H1 (cell line): ENCODE results near the gene TNNT1. TPM values are rescaled to one million over a fixed set of nuclear protein-coding genes. Genes with fewer than 3 reads are reported as not detected.

Source experiments
- CTCF ChIA-PET: fragments of 300-600 bp; sonication (Branson Sonifier 250); formaldehyde crosslinking; loops from one replicate; lab custom pipeline; 2021; ENCODE audit not compliant: partially characterized antibody; lab: Charles Lee
- POLR2A ChIA-PET: fragments of 300-600 bp; sonication (Branson Sonifier 250); formaldehyde crosslinking; loops from one replicate; lab custom pipeline; 2021; ENCODE audit warnings: inconsistent platforms; ENCODE audit not compliant: partially characterized antibody; lab: Charles Lee
- DNase-seq, 2 experiments: peaks; one replicate each; pipeline versions ENCODE4 v3.0.0 to v3.0.0-alpha.2; 2010 to 2022; ENCODE audit warnings: low spot score in 2 of 2, low read depth in 1 of 2, mixed read lengths in 1 of 2
- FAIRE-seq: peaks from 2 replicates; lab custom pipeline; 2011; peaks lifted over from hg19 to GRCh38; lab: Jason Lieb, UNC
- H2AFZ ChIP-seq: 2 replicates; pipeline ENCODE4 v1.8.1; 2012; ENCODE audit warnings: low read length, inconsistent platforms
- H2AK5ac ChIP-seq: 2 replicates; pipeline ENCODE4 v1.6.1; 2013; ENCODE audit warnings: low read depth, low read length
- H2BK120ac ChIP-seq: replicated peaks from 2 replicates; pipeline ENCODE3; 2013; ENCODE audit warnings: low read depth, low read length, inconsistent platforms
- H2BK12ac ChIP-seq: 2 replicates; pipeline ENCODE4 v1.6.1; 2013; ENCODE audit warnings: low read depth, low read length
- H2BK15ac ChIP-seq: 2 replicates; pipeline ENCODE4 v1.6.1; 2013; ENCODE audit warnings: low read length
- H2BK20ac ChIP-seq: 2 replicates; pipeline ENCODE4 v1.6.1; 2013; ENCODE audit warnings: low read length
- H2BK5ac ChIP-seq: 2 replicates; pipeline ENCODE4 v1.6.1; 2013; ENCODE audit warnings: low read depth, low read length
- H3K14ac ChIP-seq: 2 replicates; pipeline ENCODE4 v1.6.1; 2013; ENCODE audit warnings: inconsistent platforms; ENCODE audit not compliant: insufficient read length
- H3K18ac ChIP-seq: 2 replicates; pipeline ENCODE4 v1.6.1; 2013; ENCODE audit warnings: low read length; ENCODE audit errors: extremely low read depth
- H3K23ac ChIP-seq: 2 replicates; pipeline ENCODE4 v1.6.1; 2013; ENCODE audit warnings: inconsistent platforms; ENCODE audit not compliant: insufficient read length
- H3K23me2 ChIP-seq: 2 replicates; pipeline ENCODE4 v1.6.1; 2013; ENCODE audit warnings: low read depth, low read length
- H3K27ac ChIP-seq: 2 replicates; pipeline ENCODE4 v1.6.1; 2011; ENCODE audit warnings: low read depth, low read length, inconsistent platforms
- H3K27me3 ChIP-seq, 4 experiments: replicated peaks in 1 of 4; 1 replicate in 1 of 4; 2 replicates in 3 of 4; pipeline versions ENCODE4 v1.6.1 to v1.8.1; 2011 to 2013; ENCODE audit warnings: low read length in 3 of 4, mild to moderate bottlenecking in 3 of 4, inconsistent platforms in 2 of 4, mixed read lengths in 2 of 4, moderate library complexity in 1 of 4; ENCODE audit not compliant: control insufficient read depth in 3 of 4, insufficient read depth in 3 of 4; ENCODE audit errors: extremely low read depth in 1 of 4
- H3K36me3 ChIP-seq, 4 experiments: 2 replicates each; pipeline versions ENCODE4 v1.6.1 to v1.8.1; 2011 to 2013; ENCODE audit warnings: mild to moderate bottlenecking in 4 of 4, low read length in 3 of 4, moderate library complexity in 2 of 4, control low read depth in 1 of 4, inconsistent platforms in 1 of 4; ENCODE audit not compliant: insufficient read depth in 4 of 4, control insufficient read depth in 2 of 4
- H3K4ac ChIP-seq: replicated peaks from 2 replicates; pipeline ENCODE3; 2013; ENCODE audit warnings: low read length, low read depth, mixed read lengths, inconsistent platforms; ENCODE audit not compliant: insufficient read length
- H3K4me1 ChIP-seq, 4 experiments: replicated peaks in 1 of 4; 1 replicate in 1 of 4; 2 replicates in 3 of 4; pipeline versions ENCODE4 v1.6.1 to v1.8.1; 2011 to 2013; ENCODE audit warnings: low read length in 3 of 4, inconsistent platforms in 2 of 4, mixed read lengths in 1 of 4; ENCODE audit not compliant: insufficient read depth in 4 of 4, control insufficient read depth in 3 of 4
- H3K4me2 ChIP-seq, 2 experiments: 2 replicates each; pipeline versions ENCODE4 v1.6.1 to v1.8.1; 2011 to 2013; ENCODE audit warnings: low read depth in 2 of 2, low read length in 2 of 2, control low read depth in 1 of 2, inconsistent platforms in 1 of 2, mild to moderate bottlenecking in 1 of 2; ENCODE audit not compliant: insufficient read depth in 1 of 2
- H3K4me3 ChIP-seq, 4 experiments: fragments of 200-600, 300-600 bp in 1 of 4; sonication (generic), shearing (Covaris generic), sonication (Bioruptor Twin) in 1 of 4; 2 replicates each; pipeline versions ENCODE4 v1.5.1 to v1.8.1; 2011 to 2016; ENCODE audit warnings: low read length in 4 of 4, low read depth in 3 of 4, control low read depth in 2 of 4, inconsistent platforms in 2 of 4, mild to moderate bottlenecking in 2 of 4, mixed read lengths in 1 of 4, moderate library complexity in 1 of 4; ENCODE audit not compliant: insufficient read depth in 2 of 4; ENCODE audit errors: extremely low read depth in 1 of 4
- H3K56ac ChIP-seq: replicated peaks from 2 replicates; pipeline ENCODE3; 2013; ENCODE audit warnings: low read depth, mild to moderate bottlenecking, mixed read lengths, low read length, inconsistent platforms; ENCODE audit not compliant: insufficient read length
- H3K79me1 ChIP-seq: 2 replicates; pipeline ENCODE4 v1.6.1; 2013; ENCODE audit warnings: low read depth, low read length, control low read depth
- H3K79me2 ChIP-seq, 2 experiments: 2 replicates each; pipeline versions ENCODE4 v1.6.1 to v1.8.1; 2012 to 2013; ENCODE audit warnings: low read length in 2 of 2, mild to moderate bottlenecking in 2 of 2, inconsistent platforms in 1 of 2; ENCODE audit not compliant: insufficient read depth in 2 of 2, control insufficient read depth in 1 of 2
- H3K9ac ChIP-seq, 4 experiments: replicated peaks in 1 of 4; 1 replicate in 1 of 4; 2 replicates in 3 of 4; pipeline versions ENCODE4 v1.6.1 to v1.8.1; 2011 to 2013; ENCODE audit warnings: low read depth in 3 of 4, low read length in 3 of 4, control low read depth in 2 of 4, mild to moderate bottlenecking in 2 of 4, moderate library complexity in 2 of 4, inconsistent platforms in 1 of 4; ENCODE audit errors: extremely low read depth in 1 of 4
- H3K9me3 ChIP-seq, 2 experiments: 2 replicates each; pipeline versions ENCODE4 v1.6.1 to v1.8.1; 2012 to 2013; ENCODE audit warnings: mild to moderate bottlenecking in 2 of 2, moderate library complexity in 2 of 2, control low read depth in 1 of 2, inconsistent platforms in 1 of 2, low read depth in 1 of 2, low read length in 1 of 2, mixed read lengths in 1 of 2; ENCODE audit not compliant: insufficient read depth in 2 of 2
- H4K20me1 ChIP-seq, 2 experiments: replicated peaks in 1 of 2; 2 replicates each; pipeline versions ENCODE3 to v1.8.1; 2011 to 2013; ENCODE audit warnings: inconsistent platforms in 2 of 2, low read length in 2 of 2, mild to moderate bottlenecking in 1 of 2; ENCODE audit not compliant: insufficient read depth in 2 of 2, control insufficient read depth in 1 of 2
- H4K5ac ChIP-seq: 2 replicates; pipeline ENCODE4 v1.6.1; 2013; ENCODE audit warnings: low read length, low read depth, mixed read lengths, inconsistent platforms; ENCODE audit not compliant: insufficient read length
- H4K8ac ChIP-seq: 2 replicates; pipeline ENCODE4 v1.8.0; 2013; ENCODE audit warnings: mild to moderate bottlenecking, moderate library complexity, low read length, inconsistent platforms; ENCODE audit not compliant: insufficient read depth; ENCODE audit errors: extremely low read depth
- H4K91ac ChIP-seq: replicated peaks from 2 replicates; pipeline ENCODE3; 2013; ENCODE audit warnings: low read length, mixed read lengths, inconsistent platforms; ENCODE audit not compliant: insufficient read length
- CREB1 ChIP-seq: IDR thresholded peaks from 2 replicates; pipeline ENCODE4 v1.6.1; 2012; ENCODE audit warnings: inconsistent platforms
- CTBP2 ChIP-seq: IDR thresholded peaks from 2 replicates; pipeline ENCODE4 v1.7.0; 2011; ENCODE audit warnings: borderline replicate concordance, mild to moderate bottlenecking, moderate library complexity, mixed read lengths, low read length; ENCODE audit not compliant: insufficient read depth, insufficient read length
- EP300 ChIP-seq, 2 experiments: IDR thresholded peaks; 1 replicate in 1 of 2; 2 replicates in 1 of 2; pipeline ENCODE4 v1.6.1; 2011 to 2012; ENCODE audit warnings: low read depth in 2 of 2, low read length in 2 of 2, mild to moderate bottlenecking in 2 of 2, borderline replicate concordance in 1 of 2, inconsistent platforms in 1 of 2, moderate library complexity in 1 of 2
- HDAC2 ChIP-seq, 2 experiments: fragments of 300-600 bp in 1 of 2; sonication (generic) in 1 of 2; IDR thresholded peaks; 2 replicates each; pipeline ENCODE4 v1.6.1; 2011 to 2012; ENCODE audit warnings: low read depth in 2 of 2, low read length in 2 of 2, mild to moderate bottlenecking in 2 of 2, moderate library complexity in 2 of 2, borderline replicate concordance in 1 of 2, inconsistent platforms in 1 of 2
- JUND ChIP-seq: IDR thresholded peaks from 2 replicates; pipeline ENCODE4 v1.6.1; 2011; ENCODE audit warnings: mild to moderate bottlenecking, improper control_type of control experiment, low read length
- NANOG ChIP-seq: IDR thresholded peaks from 2 replicates; pipeline ENCODE4 v1.6.1; 2011; ENCODE audit warnings: low read length, low read depth, mild to moderate bottlenecking, inconsistent platforms; ENCODE audit not compliant: insufficient read depth, poor library complexity, severe bottlenecking
- RBBP5 ChIP-seq: IDR thresholded peaks from 2 replicates; pipeline ENCODE4 v1.7.1; 2012; ENCODE audit warnings: low read depth, mild to moderate bottlenecking, inconsistent platforms, low read length, moderate library complexity, borderline replicate concordance
- SIRT6 ChIP-seq: IDR thresholded peaks from one replicate; pipeline ENCODE4 v1.7.1; 2012; ENCODE audit warnings: low read length, inconsistent platforms
- SP2 ChIP-seq: IDR thresholded peaks from 2 replicates; pipeline ENCODE4 v1.6.1; 2012; ENCODE audit warnings: mild to moderate bottlenecking, low read length, inconsistent platforms
- WGBS, 2 experiments: shearing (Covaris generic) in 1 of 2; methylation state at CpG; one replicate each; pipeline versions ENCODE4 v1.1.6 to v1.1.7; 2013 to 2015; ENCODE audit warnings: low lambda C conversion rate in 2 of 2, mixed read lengths in 2 of 2, inconsistent platforms in 1 of 2, low coverage in 1 of 2, missing lambda C conversion rate in 1 of 2; ENCODE audit not compliant: insufficient replicate concordance in 2 of 2, insufficient coverage in 1 of 2, insufficient read length in 1 of 2; ENCODE audit errors: extremely low coverage in 1 of 2, missing lambda C conversion rate in 1 of 2; 5-methylcytosine and 5-hydroxymethylcytosine counted together
- polyA plus RNA-seq, 7 experiments: library from polyadenylated mRNA; depleted of rRNA in 3 of 7; stranded (reverse) in 5 of 7; unstranded in 2 of 7; fragments of >200 nt in 5 of 7; fragments of 200-250 nt in 2 of 7; gene quantifications; 1 replicate in 5 of 7; 2 replicates in 1 of 7; 4 replicates in 1 of 7; pipeline versions ENCODE4 v1.2.1 to v1.2.3, GENCODE V29; 2011 to 2013; ENCODE audit warnings: missing spikeins in 2 of 7, mixed read lengths in 2 of 7
- total RNA-seq: library from RNA; stranded (reverse); fragmentation: NEBNext Ultra II Directional; extraction: Animal tissue kit (Norgen Biotek cat#: 25700); gene quantifications from 2 replicates; pipeline ENCODE4 v1.2.1, GENCODE V29; 2021

The TNNT1 gene
- total and polyA plus RNA-seq, 2 of the 8 experiments (the other 6 are each of a cell fraction or from before 2014, with no cell fraction given): 69.6 to 107 TPM

GRCh38 chr19:55178781-55179599, 30.0 kb upstream of the TNNT1 start:
- no peak overlapping the region; a peak in 2 of 7 replicates for H3K9ac ChIP-seq
- H4K8ac ChIP-seq: no peak overlapping the region
- no peak overlapping the region for H2AFZ ChIP-seq
- peak overlapping the region; percentile 64 to 98 for H3K4me2 ChIP-seq
- peaks cover 2 to 22% (median 14%) of the 10 kb centered on the region in 4 experiments for H3K4me1 ChIP-seq
- H3K4ac ChIP-seq: no peak overlapping the region
- peaks cover 2 to 46% (median 32%) of the 10 kb centered on the region in 4 experiments; a peak in 6 of 7 replicates for H3K27me3 ChIP-seq
- no peak overlapping the region for H4K91ac ChIP-seq
- 0 out of 2 replicates have a peak overlapping the region, but pooled peaks have one; percentile 25 for H3K27ac ChIP-seq
- no peaks in the 10 kb centered on the region for H3K36me3 ChIP-seq
- no peak overlapping the region for H3K23ac ChIP-seq
- peaks cover 0 to 7% of the 10 kb centered on the region in 2 experiments for H4K20me1 ChIP-seq
- H2AK5ac ChIP-seq: no peak overlapping the region
- 4% methylated on average over 49 of the region's 61 CpGs; no CpG with 5 or more reads in 1 of the 2 experiments for WGBS, 2 experiments
- H4K5ac ChIP-seq: no peak overlapping the region
- no peak overlapping the region for H2BK120ac ChIP-seq
- no peaks in the 10 kb centered on the region for H3K9me3 ChIP-seq
- H3K4me3 ChIP-seq: peak overlapping the region; percentile 39 to 73 (median 72)
- DNase-seq: peak in 1 of 2 experiments; percentile 95
- no peak for FAIRE-seq
- H2BK5ac ChIP-seq: no peak overlapping the region; the same call in 1 of the 2 replicates
- no peak overlapping the region for H3K14ac ChIP-seq
- H3K18ac ChIP-seq: peak overlapping the region; percentile 48; the same call in 1 of the 2 replicates
- H3K79me2 ChIP-seq: no peaks in the 10 kb centered on the region
- H2BK15ac ChIP-seq: no peak overlapping the region
- peaks cover 12% of the 10 kb centered on the region; the same call in 1 of the 2 replicates for H3K23me2 ChIP-seq
- ChIA-PET CTCF (interaction anchor here (1.0 to 2.5 kb wide), 2 partner anchors 13 to 38 kb away, joined by 3 to 9 read pairs; partner anchors contain the start of gene DNAAF3), POLR2A (interaction anchor here (1.3 to 3.0 kb wide), 5 partner anchors 18 to 229 kb away, joined by 3 to 13 read pairs (median 5); partner anchors contain the start of gene UBE2S)
- H3K56ac ChIP-seq: no peak overlapping the region
- no peak overlapping the region for H2BK20ac ChIP-seq
- H3K79me1 ChIP-seq: no peaks in the 10 kb centered on the region
- 0 out of 2 replicates have a peak overlapping the region, but pooled peaks have one; percentile 68 for H2BK12ac ChIP-seq
- TF ChIP-seq NANOG (no peak), CTBP2 (peak; percentile 70), SP2 (no peak), RBBP5 (no peak), SIRT6 (no peak), JUND (peak; percentile 74), CREB1 (peak; percentile 66), HDAC2 (IDR thresholded peaks at IDR 0.05; ENCODE audit: borderline replicate concordance in 1 of 2, low read depth in 2 of 2, low read length in 2 of 2) (peak in 1 of 2 experiments; percentile 38; a peak in 1 of 4 replicates), EP300 (IDR thresholded peaks at IDR 0.05; ENCODE audit: borderline replicate concordance in 1 of 2, low read depth in 2 of 2, low read length in 2 of 2) (peak in 1 of 2 experiments; percentile 69; a peak in 1 of 3 replicates)
